Hepatocyte (in vitro differentiated cells): ENCODE data around the gene HMMR.

ENCODE experiments used
- EZH2 ChIP-seq: fragments of 200-600 bp; sonication (generic); IDR thresholded peaks from 2 replicates; pipeline ENCODE4 v1.6.1; 2016; ENCODE audit warnings: antibody characterized with exemption, mild to moderate bottlenecking, borderline replicate concordance
- EZH2phosphoT487 ChIP-seq: fragments of 200-600 bp; sonication (generic); IDR thresholded peaks from one replicate; pipeline ENCODE4 v1.6.1; 2018; ENCODE audit warnings: antibody characterized with exemption, mild to moderate bottlenecking, low read depth, moderate library complexity; ENCODE audit not compliant: unreplicated experiment, severe bottlenecking
- TF ChIP-seq, protein P1 (sequence below): fragments of 200-600 bp; sonication (generic); IDR thresholded peaks from 2 replicates; pipeline ENCODE4 v1.5.1; 2016; ENCODE audit warnings: antibody characterized with exemption, mild to moderate bottlenecking; ENCODE audit not compliant: poor library complexity

- TF ChIP-seq, protein P1, sequence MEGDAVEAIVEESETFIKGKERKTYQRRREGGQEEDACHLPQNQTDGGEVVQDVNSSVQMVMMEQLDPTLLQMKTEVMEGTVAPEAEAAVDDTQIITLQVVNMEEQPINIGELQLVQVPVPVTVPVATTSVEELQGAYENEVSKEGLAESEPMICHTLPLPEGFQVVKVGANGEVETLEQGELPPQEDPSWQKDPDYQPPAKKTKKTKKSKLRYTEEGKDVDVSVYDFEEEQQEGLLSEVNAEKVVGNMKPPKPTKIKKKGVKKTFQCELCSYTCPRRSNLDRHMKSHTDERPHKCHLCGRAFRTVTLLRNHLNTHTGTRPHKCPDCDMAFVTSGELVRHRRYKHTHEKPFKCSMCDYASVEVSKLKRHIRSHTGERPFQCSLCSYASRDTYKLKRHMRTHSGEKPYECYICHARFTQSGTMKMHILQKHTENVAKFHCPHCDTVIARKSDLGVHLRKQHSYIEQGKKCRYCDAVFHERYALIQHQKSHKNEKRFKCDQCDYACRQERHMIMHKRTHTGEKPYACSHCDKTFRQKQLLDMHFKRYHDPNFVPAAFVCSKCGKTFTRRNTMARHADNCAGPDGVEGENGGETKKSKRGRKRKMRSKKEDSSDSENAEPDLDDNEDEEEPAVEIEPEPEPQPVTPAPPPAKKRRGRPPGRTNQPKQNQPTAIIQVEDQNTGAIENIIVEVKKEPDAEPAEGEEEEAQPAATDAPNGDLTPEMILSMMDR = peak; percentile 36
- no peak for TF ChIP-seq EZH2
- no peak for TF ChIP-seq EZH2phosphoT487
Measured at GRCh38 chr5:163459819-163460561, 442 bp upstream of the HMMR start, which contains the start of gene NUDCD2.
